HepG2 (cell line): ENCODE measurements around the gene TSSK3. TPM values are rescaled to one million over a fixed set of nuclear protein-coding genes. Genes with fewer than 3 reads are reported as not detected.

Experiments used
- CREB1 ChIP-seq, 2 experiments: fragments of 450-650 bp in 1 of 2; IDR thresholded peaks; 2 replicates each; pipeline ENCODE4 v1.6.1; 2016 to 2017; ENCODE audit warnings: control low read depth in 1 of 2, mild to moderate bottlenecking in 1 of 2, missing compliant biosample characterization in 1 of 2, missing genetic modification characterization in 1 of 2
- CSRNP2 ChIP-seq: sonication (generic); formaldehyde crosslinking; conservative IDR thresholded peaks from 2 replicates; pipeline ENCODE4 v1.8.0; 2022; ENCODE audit warnings: low read depth, missing genetic modification reagents
- HNRNPK ChIP-seq: fragments of 200-400 bp; formaldehyde crosslinking; IDR thresholded peaks from 2 replicates; pipeline ENCODE4 v1.6.1; 2018; ENCODE audit warnings: low read length, low read depth, moderate library complexity, mild to moderate bottlenecking; ENCODE audit not compliant: poor library complexity, severe bottlenecking
- MXD4 ChIP-seq: IDR thresholded peaks from 2 replicates; pipeline ENCODE4 v1.6.1; 2016; ENCODE audit warnings: mild to moderate bottlenecking, missing biosample characterization, missing genetic modification reagents
- PHF8 ChIP-seq: sonication (generic); formaldehyde crosslinking; IDR thresholded peaks from 2 replicates; pipeline ENCODE4 v1.5.0; 2020; ENCODE audit warnings: missing genetic modification reagents
- PRMT3 ChIP-seq: sonication (generic); formaldehyde crosslinking; IDR thresholded peaks from 2 replicates; pipeline ENCODE4 v1.8.1; 2022; ENCODE audit warnings: low read depth, mild to moderate bottlenecking, moderate library complexity, missing genetic modification reagents, borderline replicate concordance
- STAG1 ChIP-seq: sonication (generic); formaldehyde crosslinking; IDR thresholded peaks from 2 replicates; pipeline ENCODE4 v1.4.0; 2020; ENCODE audit warnings: missing genetic modification reagents
- TFDP1 ChIP-seq: IDR thresholded peaks from 2 replicates; pipeline ENCODE4 v1.6.1; 2016; ENCODE audit warnings: missing compliant biosample characterization, missing genetic modification reagents, borderline replicate concordance
- UBTF ChIP-seq: sonication (generic); formaldehyde crosslinking; IDR thresholded peaks from 2 replicates; pipeline ENCODE4 v1.4.0; 2020; ENCODE audit warnings: mild to moderate bottlenecking, missing genetic modification reagents
- ZNF329 ChIP-seq: sonication (generic); formaldehyde crosslinking; IDR thresholded peaks from 2 replicates; pipeline ENCODE4 v1.9.0; 2021; ENCODE audit warnings: low read depth, mild to moderate bottlenecking, missing genetic modification reagents
- ZNF33A ChIP-seq: sonication (generic); formaldehyde crosslinking; IDR thresholded peaks from 2 replicates; pipeline ENCODE4 v1.5.1; 2020; ENCODE audit warnings: missing genetic modification reagents, mild to moderate bottlenecking, moderate library complexity, borderline replicate concordance
- ZNF362 ChIP-seq: sonication (generic); formaldehyde crosslinking; IDR thresholded peaks from 2 replicates; pipeline ENCODE4 v1.4.0; 2020; ENCODE audit warnings: missing genetic modification reagents, mild to moderate bottlenecking, borderline replicate concordance
- ZNF552 ChIP-seq: sonication (generic); formaldehyde crosslinking; IDR thresholded peaks from 2 replicates; pipeline ENCODE4 v1.9.0; 2022; ENCODE audit warnings: missing genetic modification reagents, mild to moderate bottlenecking, borderline replicate concordance
- ZNF572 ChIP-seq: sonication (generic); formaldehyde crosslinking; IDR thresholded peaks from 2 replicates; pipeline ENCODE4 v1.5.1; 2020; ENCODE audit warnings: mild to moderate bottlenecking, missing genetic modification reagents
- ZNF724P ChIP-seq: sonication (generic); formaldehyde crosslinking; IDR thresholded peaks from 2 replicates; pipeline ENCODE4 v1.8.0; 2022; ENCODE audit warnings: missing genetic modification reagents, borderline replicate concordance
- ZNF780A ChIP-seq: sonication (generic); formaldehyde crosslinking; IDR thresholded peaks from 2 replicates; pipeline ENCODE4 v1.8.0; 2022; ENCODE audit warnings: mild to moderate bottlenecking, missing genetic modification reagents, moderate library complexity
- ZSCAN9 ChIP-seq: IDR thresholded peaks from 2 replicates; pipeline ENCODE4 v1.6.1; 2016; ENCODE audit warnings: borderline replicate concordance
- polyA plus RNA-seq, 8 experiments: library from polyadenylated mRNA; depleted of rRNA in 3 of 8; stranded (reverse) in 7 of 8; unstranded in 1 of 8; fragments of >200 nt; fragmentation: Illumina TruSeq in 4 of 8; extraction: Trizol in 4 of 8; gene quantifications; 2 replicates each; pipeline versions ENCODE4 v1.2.1 to v1.2.3, GENCODE V29; 2011 to 2016; ENCODE audit warnings: low read depth in 4 of 8, missing spikeins in 1 of 8, mixed read lengths in 1 of 8; ENCODE audit not compliant: insufficient read depth in 1 of 8
- total RNA-seq, 5 experiments: library from RNA; depleted of rRNA; stranded (reverse); fragments of >200 nt; fragmentation: Illumina TruSeq; extraction: Trizol; gene quantifications; 2 replicates each; pipeline ENCODE4 v1.2.3, GENCODE V29; 2016; ENCODE audit warnings: low read depth in 1 of 5
- TF ChIP-seq, protein P1 (sequence below): sonication (generic); formaldehyde crosslinking; IDR thresholded peaks from 2 replicates; pipeline ENCODE4 v1.4.0; 2020; ENCODE audit warnings: missing genetic modification reagents
- TF ChIP-seq, protein P2 (sequence below): sonication (generic); formaldehyde crosslinking; conservative IDR thresholded peaks from 2 replicates; pipeline ENCODE4 v1.4.0; 2020; ENCODE audit warnings: missing genetic modification reagents

The TSSK3 gene
- total and polyA plus RNA-seq, 2 of the 13 experiments (the other 11 are each of a cell fraction or from before 2014, with no cell fraction given): 1.0 to 1.1 TPM

- TF ChIP-seq ZNF362 (no peak), ZNF724P (CRISPR knock-in tag) (no peak), PHF8 (CRISPR knock-in tag) (no peak), HNRNPK (no peak), CREB1 (IDR thresholded peaks at IDR 0.05) (no peak), CREB1 (CRISPR knock-in tag; IDR thresholded peaks at IDR 0.05) (no peak; the same call in 1 of the 2 replicates), ZNF33A (no peak), STAG1 (CRISPR knock-in tag) (peak; percentile 96), ZNF329 (no peak), ZNF552 (CRISPR knock-in tag) (no peak), CSRNP2 (CRISPR knock-in tag) (no peak), ZNF572 (CRISPR knock-in tag) (no peak), MXD4 (CRISPR knock-in tag) (peak; percentile 71; the same call in 1 of the 2 replicates), UBTF (CRISPR knock-in tag) (no peak), PRMT3 (CRISPR knock-in tag) (no peak), ZNF780A (CRISPR knock-in tag) (no peak), ZSCAN9 (no peak), TFDP1 (CRISPR knock-in tag) (peak; percentile 59; the same call in 1 of the 2 replicates)
- TF ChIP-seq, protein P1, sequence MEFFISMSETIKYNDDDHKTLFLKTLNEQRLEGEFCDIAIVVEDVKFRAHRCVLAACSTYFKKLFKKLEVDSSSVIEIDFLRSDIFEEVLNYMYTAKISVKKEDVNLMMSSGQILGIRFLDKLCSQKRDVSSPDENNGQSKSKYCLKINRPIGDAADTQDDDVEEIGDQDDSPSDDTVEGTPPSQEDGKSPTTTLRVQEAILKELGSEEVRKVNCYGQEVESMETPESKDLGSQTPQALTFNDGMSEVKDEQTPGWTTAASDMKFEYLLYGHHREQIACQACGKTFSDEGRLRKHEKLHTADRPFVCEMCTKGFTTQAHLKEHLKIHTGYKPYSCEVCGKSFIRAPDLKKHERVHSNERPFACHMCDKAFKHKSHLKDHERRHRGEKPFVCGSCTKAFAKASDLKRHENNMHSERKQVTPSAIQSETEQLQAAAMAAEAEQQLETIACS (CRISPR knock-in tag): no peak
- TF ChIP-seq, protein P2, sequence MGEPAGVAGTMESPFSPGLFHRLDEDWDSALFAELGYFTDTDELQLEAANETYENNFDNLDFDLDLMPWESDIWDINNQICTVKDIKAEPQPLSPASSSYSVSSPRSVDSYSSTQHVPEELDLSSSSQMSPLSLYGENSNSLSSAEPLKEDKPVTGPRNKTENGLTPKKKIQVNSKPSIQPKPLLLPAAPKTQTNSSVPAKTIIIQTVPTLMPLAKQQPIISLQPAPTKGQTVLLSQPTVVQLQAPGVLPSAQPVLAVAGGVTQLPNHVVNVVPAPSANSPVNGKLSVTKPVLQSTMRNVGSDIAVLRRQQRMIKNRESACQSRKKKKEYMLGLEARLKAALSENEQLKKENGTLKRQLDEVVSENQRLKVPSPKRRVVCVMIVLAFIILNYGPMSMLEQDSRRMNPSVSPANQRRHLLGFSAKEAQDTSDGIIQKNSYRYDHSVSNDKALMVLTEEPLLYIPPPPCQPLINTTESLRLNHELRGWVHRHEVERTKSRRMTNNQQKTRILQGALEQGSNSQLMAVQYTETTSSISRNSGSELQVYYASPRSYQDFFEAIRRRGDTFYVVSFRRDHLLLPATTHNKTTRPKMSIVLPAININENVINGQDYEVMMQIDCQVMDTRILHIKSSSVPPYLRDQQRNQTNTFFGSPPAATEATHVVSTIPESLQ (CRISPR knock-in tag): no peak
These were observed 51.3 kb downstream of the TSSK3 start (continued) for GRCh38 chr1:32413507-32414185.
